ENCODE measurements around the gene IL1A.

The IL1A gene

DNA sequence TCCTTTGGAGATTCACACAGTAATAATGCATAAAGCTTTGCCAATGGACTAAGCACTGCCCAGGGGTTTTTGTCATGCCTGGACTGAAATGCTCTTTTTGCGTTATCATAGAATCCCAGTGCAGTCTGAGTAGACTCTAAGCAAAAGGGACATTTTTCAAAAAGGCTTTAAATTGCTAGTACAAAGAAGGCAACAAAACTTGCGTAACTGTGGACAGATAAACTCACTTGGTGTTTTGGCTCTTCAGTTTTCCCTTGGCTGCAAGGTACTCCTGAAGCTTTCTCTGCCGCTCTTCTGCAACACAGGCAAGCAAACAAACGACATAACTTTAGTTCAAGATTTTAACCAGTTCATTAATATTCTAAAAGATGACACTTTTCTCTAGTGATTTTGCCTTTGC lies 22.0 kb downstream of the IL1A start:
- no peak for DNase-seq (ENCODE audit: low read depth)

DNA sequence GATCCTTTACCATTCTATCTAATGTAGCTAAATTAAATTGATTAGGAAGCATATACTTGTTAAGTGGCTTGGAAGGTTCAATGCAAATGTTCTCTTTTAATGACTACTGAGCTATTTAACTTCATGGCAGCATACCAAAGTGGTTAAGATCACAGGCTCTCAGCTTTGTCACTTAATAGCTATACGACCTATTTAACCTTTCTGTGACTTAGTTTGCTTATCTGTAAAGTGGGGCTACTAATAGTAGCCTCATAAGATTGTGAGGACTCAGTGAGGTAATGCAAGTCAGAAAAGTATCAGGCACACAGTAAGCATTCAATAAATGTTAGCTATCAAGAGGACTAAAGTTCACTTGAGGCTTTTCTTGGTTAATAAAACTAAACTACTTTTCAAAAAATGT lies 24.1 kb downstream of the IL1A start:
- no peak for DNase-seq (ENCODE audit: low read depth)

DNA sequence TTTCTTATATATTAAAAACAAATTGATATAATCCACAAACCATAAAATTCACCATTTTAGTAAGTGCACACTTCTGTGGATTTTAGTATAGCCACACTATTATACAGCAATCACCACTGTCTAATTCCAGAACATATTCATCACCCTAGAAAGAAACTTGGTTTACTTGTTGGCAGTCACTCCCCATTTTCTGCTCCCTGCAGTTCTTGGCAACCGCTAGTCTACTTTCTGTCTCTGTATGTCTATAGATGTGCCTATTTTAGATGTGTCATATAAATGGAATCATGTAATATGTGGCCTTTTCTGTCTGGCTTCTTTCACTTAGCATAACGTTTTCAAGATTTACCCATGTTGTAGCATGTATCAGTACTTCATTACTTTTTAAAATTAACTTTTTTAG lies 25.6 kb downstream of the IL1A start:
- no peak for DNase-seq (ENCODE audit: low read depth)

DNA sequence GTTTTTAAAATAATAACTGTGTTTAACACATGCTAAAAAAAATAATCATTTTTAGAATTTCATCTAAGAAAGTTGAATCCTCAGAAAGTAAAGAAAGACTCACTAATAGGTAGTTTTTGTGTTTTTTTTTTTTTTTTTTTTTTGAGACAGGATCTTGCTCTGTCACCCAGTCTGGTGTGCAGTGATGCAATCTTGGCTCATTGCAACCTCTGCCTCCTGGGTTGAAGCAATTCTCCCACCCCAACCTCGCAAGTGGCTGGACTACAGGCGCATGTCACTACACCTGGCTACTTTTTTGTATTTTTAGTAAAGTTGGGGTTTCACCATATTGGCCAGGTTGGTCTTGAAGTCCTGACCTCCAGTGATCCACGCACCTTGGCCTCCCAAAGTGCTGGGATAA lies 27.0 kb downstream of the IL1A start:
- DNase-seq (ENCODE audit: low read depth): no peak

GRCh38 chr2:112756207-112756606 lies 28.1 kb downstream of the IL1A start:
- DNase-seq (ENCODE audit: low read depth): no peak

DNA sequence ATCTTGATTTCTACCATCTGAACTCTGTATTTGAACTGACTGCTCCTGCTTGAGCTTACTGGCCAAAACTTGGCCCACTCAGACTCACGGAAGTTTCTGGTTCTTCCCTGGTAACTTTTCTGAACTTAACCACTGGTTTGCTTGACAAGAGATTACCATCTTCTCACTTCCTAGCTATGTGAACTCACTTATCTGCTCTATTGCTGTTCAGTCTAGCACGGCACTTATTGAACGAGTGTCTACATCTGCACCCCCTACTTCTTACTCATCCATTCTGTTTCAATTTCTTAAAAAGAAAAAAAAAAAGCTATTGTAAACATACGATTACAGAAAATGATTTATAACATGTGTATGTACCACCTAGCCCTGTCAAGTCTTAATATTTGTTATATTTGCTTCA lies 28.8 kb downstream of the IL1A start:
- no peak for DNase-seq (ENCODE audit: low read depth)

- no peak for DNase-seq (ENCODE audit: low read depth)
These were observed 29.7 kb downstream of the IL1A start for GRCh38 chr2:112754564-112754963.

- DNase-seq (ENCODE audit: low read depth): no peak
These were observed 31.6 kb downstream of the IL1A start for GRCh38 chr2:112752667-112753066.

- DNase-seq (ENCODE audit: low read depth): no peak
These were observed 32.7 kb downstream of the IL1A start for GRCh38 chr2:112751451-112752197.

DNA sequence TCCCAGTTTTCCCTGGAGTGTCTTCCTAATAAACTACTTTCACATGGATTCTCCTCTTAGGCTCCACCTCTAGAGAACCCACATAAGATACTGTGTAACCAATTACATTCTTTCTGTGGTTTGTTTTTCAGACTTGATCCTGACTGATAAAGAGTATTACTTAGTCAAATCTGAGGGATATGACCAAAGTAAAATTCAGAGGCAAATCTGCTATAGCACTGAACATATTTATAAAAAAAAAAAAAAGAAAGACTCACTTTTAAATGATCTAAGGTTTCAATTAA lies 33.8 kb downstream of the IL1A start:
- no peak for DNase-seq (ENCODE audit: low read depth)

DNA sequence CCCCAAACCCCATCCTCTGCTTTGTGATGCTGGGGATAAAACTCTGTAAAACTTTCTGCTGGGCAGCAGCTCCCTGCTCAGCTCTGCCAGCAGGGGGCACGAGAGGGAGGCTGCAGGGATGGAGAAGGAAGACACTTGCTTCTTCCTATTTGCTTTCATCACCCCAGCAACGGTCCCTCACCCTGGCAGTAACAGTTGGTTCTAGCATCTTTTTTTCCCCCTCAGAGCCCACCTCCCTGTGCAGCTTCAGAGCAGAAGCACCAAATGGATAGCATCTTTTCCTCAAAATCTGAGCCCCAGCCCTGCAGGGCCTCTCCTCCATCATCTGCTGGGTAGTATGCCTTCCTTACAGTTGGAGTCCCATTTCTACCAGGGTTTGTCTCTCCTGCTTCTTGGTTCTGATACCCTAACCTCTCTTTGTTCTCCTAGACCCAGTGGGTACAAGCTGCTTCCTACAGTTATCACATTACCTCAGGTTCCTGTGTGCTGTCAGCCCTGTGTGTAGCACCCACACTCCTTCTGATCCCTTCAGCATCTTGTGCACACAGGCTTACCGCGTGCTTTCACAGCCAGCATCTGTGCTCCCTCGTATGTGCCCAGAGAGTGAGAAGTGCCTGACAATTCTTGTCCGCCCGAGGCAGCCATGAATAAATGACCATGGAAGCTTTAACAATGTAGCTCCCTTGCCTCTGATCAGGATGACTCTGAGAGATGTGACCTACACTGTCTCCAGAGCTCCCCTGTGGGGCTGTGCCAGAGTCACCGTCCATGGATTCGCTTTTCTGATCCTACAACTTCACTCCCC lies 34.3 kb downstream of the IL1A start:
- DNase-seq (ENCODE audit: low read depth): no peak

DNA sequence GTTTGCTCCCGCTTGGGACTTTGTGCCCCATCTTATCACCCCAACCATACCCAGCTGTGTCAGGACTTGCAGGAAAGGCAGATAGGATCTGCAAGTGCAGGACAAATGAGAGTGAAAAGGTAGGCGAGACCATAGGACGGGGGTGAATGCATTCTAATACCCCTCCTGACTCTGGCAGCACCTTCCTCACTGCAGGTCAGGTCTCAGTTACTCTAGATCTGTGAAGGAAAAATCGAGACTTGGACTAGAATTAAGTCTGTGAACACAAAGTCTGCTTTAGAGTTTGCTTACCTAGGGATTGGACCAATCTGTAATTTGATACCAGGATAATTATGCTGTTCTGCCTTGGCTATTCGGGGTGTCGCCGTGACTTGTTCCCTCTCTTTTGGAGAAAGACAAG lies 43.8 kb downstream of the IL1A start:
- no peak for DNase-seq (ENCODE audit: low read depth)

GRCh38 chr2:112737542-112738232 lies 46.6 kb downstream of the IL1A start:
- no peak for DNase-seq (ENCODE audit: low read depth)

DNA sequence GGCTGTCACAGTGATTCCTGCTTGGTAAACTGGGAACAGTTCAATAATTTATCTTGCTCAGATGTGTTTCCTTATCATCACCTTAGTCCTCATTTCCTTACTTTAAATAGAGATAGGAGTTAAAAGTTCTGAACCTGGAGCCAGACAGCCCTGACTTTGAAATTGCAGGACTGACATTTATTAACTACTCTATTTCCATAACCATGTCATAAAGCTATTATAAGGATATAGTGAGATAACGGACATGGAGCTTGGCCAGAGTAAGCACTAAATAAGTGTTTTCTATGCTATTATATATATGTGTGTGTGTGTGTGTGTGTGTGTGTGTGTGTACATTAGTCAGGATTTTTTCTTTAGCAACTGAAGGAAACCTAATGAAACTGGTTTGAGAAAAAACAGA lies 50.4 kb downstream of the IL1A start:
- DNase-seq (ENCODE audit: low read depth): no peak

GRCh38 chr2:112733456-112733855 lies 50.8 kb downstream of the IL1A start:
- no peak for DNase-seq (ENCODE audit: low read depth)

- DNase-seq (ENCODE audit: low read depth): no peak
These were observed 52.8 kb downstream of the IL1A start for GRCh38 chr2:112731479-112731878.

DNA sequence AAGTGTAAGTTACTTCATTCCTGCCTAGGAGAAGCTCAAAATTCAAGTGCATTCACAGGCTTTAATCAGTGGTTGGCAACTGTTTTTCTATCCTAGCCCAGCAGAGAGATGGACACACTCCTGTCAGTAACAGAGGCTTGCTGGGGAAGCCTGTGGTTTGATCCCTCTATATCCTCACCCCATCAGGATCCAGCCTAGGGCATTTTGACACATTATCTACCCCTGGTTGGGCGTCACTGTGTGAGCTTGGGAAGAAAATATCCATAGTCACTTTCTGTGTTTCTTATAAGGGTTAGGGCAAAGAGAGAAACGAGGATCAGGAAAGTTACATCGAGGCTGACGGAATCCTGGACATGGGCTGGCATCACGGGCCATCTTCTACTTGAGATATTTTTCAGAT lies 53.5 kb downstream of the IL1A start:
- DNase-seq (ENCODE audit: low read depth): no peak

GRCh38 chr2:112730216-112730615 lies 54.1 kb downstream of the IL1A start:
- no peak for DNase-seq (ENCODE audit: low read depth)

DNA sequence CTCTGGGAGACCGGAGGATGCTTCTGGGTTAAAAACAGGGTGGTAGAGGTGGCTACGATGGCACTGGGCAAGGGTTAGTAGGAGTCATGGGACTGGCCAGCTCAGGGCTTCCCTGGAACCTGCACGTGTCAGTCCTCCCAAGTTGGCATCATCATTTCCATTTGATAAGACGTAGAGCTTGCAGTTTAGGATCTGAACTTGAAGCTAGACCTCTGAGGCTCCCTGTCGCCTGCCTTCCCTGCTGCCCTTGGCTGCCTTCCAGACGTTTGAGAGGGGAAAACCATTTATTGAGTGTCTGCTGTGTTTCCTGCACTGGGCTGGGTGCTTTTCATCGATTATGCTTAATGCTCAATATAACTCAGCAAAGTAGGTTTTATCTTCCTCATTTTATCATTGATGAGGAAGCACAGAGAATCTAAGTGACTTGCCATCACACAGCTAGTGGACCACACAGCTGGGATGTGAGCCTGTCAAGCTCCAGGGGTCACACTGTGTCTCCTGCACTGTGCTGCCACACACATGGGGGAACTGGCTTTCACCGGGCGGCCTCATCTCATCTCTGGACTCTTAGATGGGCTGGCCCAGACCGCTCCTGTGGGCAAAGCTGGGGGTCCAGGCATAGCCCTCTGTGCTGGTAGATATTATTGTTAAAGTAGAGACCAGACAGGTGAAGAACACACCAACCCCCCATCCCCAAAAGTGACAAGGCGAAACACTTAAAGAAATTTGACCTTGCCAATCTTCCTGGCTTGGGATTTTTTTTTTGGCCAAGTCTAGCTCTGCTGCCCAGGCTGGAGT lies 55.7 kb downstream of the IL1A start:
- DNase-seq (ENCODE audit: low read depth): no peak

GRCh38 chr2:112728029-112728362 lies 56.3 kb downstream of the IL1A start:
- no peak for DNase-seq (ENCODE audit: low read depth)

GRCh38 chr2:112727276-112728028 lies 56.8 kb downstream of the IL1A start:
- no peak for DNase-seq (ENCODE audit: low read depth)

All from non-pigmented ciliary epithelial cell (primary cell).